OCI-LY1 (cell line): ENCODE results near the gene KLK5.

Source experiments
- EZH2 ChIP-seq: fragments of 200-600 bp; sonication (generic), shearing (Covaris generic); IDR thresholded peaks from 2 replicates; pipeline ENCODE4 v1.8.0; 2017; ENCODE audit warnings: borderline replicate concordance, mixed run types, mild to moderate bottlenecking, antibody characterized with exemption, low read length, moderate library complexity, mixed read lengths
- TF ChIP-seq, protein P1 (sequence below): fragments of 200-600 bp; sonication (generic), shearing (Covaris generic); IDR thresholded peaks from 2 replicates; pipeline ENCODE4 v1.5.1; 2017; ENCODE audit warnings: mild to moderate bottlenecking, antibody characterized with exemption, low read length, moderate library complexity, mixed read lengths

DNA sequence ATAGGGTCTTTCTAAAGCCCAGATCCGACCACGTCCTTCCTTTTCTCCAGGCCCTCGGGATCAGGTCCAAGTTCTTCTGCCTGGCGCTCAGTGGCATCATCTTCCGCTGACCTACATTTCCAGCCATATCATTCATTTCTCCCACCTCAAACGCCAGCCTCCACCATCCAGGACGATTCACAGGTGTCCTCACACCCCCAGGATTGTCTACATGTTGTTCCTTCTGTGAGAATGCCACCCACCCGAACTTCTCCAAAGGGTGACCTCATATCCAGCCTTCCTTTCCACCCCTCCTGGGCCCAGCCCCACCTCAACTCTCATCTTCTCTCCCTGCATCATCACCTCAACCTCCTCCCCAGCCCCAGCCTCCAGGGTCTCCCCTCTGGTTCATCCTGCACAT, 4.7 kb upstream of the KLK5 start:
- TF ChIP-seq, protein P1, sequence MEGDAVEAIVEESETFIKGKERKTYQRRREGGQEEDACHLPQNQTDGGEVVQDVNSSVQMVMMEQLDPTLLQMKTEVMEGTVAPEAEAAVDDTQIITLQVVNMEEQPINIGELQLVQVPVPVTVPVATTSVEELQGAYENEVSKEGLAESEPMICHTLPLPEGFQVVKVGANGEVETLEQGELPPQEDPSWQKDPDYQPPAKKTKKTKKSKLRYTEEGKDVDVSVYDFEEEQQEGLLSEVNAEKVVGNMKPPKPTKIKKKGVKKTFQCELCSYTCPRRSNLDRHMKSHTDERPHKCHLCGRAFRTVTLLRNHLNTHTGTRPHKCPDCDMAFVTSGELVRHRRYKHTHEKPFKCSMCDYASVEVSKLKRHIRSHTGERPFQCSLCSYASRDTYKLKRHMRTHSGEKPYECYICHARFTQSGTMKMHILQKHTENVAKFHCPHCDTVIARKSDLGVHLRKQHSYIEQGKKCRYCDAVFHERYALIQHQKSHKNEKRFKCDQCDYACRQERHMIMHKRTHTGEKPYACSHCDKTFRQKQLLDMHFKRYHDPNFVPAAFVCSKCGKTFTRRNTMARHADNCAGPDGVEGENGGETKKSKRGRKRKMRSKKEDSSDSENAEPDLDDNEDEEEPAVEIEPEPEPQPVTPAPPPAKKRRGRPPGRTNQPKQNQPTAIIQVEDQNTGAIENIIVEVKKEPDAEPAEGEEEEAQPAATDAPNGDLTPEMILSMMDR, result no peak
- TF ChIP-seq EZH2, result no peak
